H1 (cell line): ENCODE data around the gene MMP24. TPM values are rescaled to one million over a fixed set of nuclear protein-coding genes. Genes with fewer than 3 reads are reported as not detected.

Experiments used
- ATF3 ChIP-seq: IDR thresholded peaks from 2 replicates; pipeline ENCODE4 v1.6.1; 2011; ENCODE audit warnings: low read depth, mild to moderate bottlenecking, low read length; ENCODE audit not compliant: insufficient read depth
- E2F6 ChIP-seq: IDR thresholded peaks from 2 replicates; pipeline ENCODE4 v1.6.1; 2012; ENCODE audit warnings: inconsistent platforms
- EGR1 ChIP-seq: IDR thresholded peaks from 2 replicates; pipeline ENCODE4 v1.6.1; 2011; ENCODE audit warnings: low read depth, low read length, borderline replicate concordance
- EZH2 ChIP-seq: fragments of 200-600 bp; sonication (generic); IDR thresholded peaks from 2 replicates; pipeline ENCODE4 v1.7.1; 2012; ENCODE audit warnings: low read depth, mild to moderate bottlenecking, moderate library complexity, low read length, inconsistent platforms; ENCODE audit not compliant: severe bottlenecking
- JUN ChIP-seq: IDR thresholded peaks from 2 replicates; pipeline ENCODE4 v1.6.1; 2011; ENCODE audit warnings: low read depth, mild to moderate bottlenecking, improper control_type of control experiment, low read length
- JUND ChIP-seq: IDR thresholded peaks from 2 replicates; pipeline ENCODE4 v1.6.1; 2011; ENCODE audit warnings: mild to moderate bottlenecking, improper control_type of control experiment, low read length
- KDM4A ChIP-seq: IDR thresholded peaks from one replicate; pipeline ENCODE4 v1.7.1; 2012; ENCODE audit warnings: low read depth, mild to moderate bottlenecking, moderate library complexity, low read length, inconsistent platforms; ENCODE audit not compliant: severe bottlenecking
- POLR2AphosphoS5 ChIP-seq: IDR thresholded peaks from 2 replicates; pipeline ENCODE4 v1.6.1; 2011; ENCODE audit warnings: low read depth, low read length
- RXRA ChIP-seq: IDR thresholded peaks from 2 replicates; pipeline ENCODE4 v1.6.1; 2011; ENCODE audit warnings: low read depth, mild to moderate bottlenecking, low read length, moderate library complexity; ENCODE audit not compliant: insufficient read depth
- SP4 ChIP-seq: IDR thresholded peaks from 2 replicates; pipeline ENCODE4 v1.6.1; 2012; ENCODE audit warnings: low read length, inconsistent platforms
- USF2 ChIP-seq: IDR thresholded peaks from 2 replicates; pipeline ENCODE4 v1.6.1; 2011; ENCODE audit warnings: low read length, improper control_type of control experiment
- polyA plus RNA-seq, 7 experiments: library from polyadenylated mRNA; depleted of rRNA in 3 of 7; stranded (reverse) in 5 of 7; unstranded in 2 of 7; fragments of >200 nt in 5 of 7; fragments of 200-250 nt in 2 of 7; gene quantifications; 1 replicate in 5 of 7; 2 replicates in 1 of 7; 4 replicates in 1 of 7; pipeline versions ENCODE4 v1.2.1 to v1.2.3, GENCODE V29; 2011 to 2013; ENCODE audit warnings: missing spikeins in 2 of 7, mixed read lengths in 2 of 7
- total RNA-seq: library from RNA; stranded (reverse); fragmentation: NEBNext Ultra II Directional; extraction: Animal tissue kit (Norgen Biotek cat#: 25700); gene quantifications from 2 replicates; pipeline ENCODE4 v1.2.1, GENCODE V29; 2021

The MMP24 gene
- total and polyA plus RNA-seq, 2 of the 8 experiments (the other 6 are each of a cell fraction or from before 2014, with no cell fraction given) = 18.8 to 21.4 TPM

GRCh38 chr20:35284992-35285805 lies 58.7 kb downstream of the MMP24 start (continued):
- TF ChIP-seq EZH2 (no peak), E2F6 (0 out of 2 replicates have a peak, but pooled peaks have one; percentile 4), ATF3 (no peak), SP4 (no peak), USF2 (no peak), POLR2AphosphoS5 (no peak), RXRA (no peak), JUND (no peak), KDM4A (peak; percentile 72), JUN (no peak), EGR1 (no peak)
